ENCODE measurements around the gene FAR1. TPM values are rescaled to one million over a fixed set of nuclear protein-coding genes. Genes with fewer than 3 reads are reported as not detected.

The FAR1 gene
- total RNA-seq, 4 donors from 2014 or later = 51.3 to 142 (median 89.5) TPM

GRCh38 chr11:13767471-13767870 lies 99.0 kb downstream of the FAR1 start:
- H3K4me3 ChIP-seq = no peak overlapping the region
- no peaks in the 10 kb centered on the region for H3K27me3 ChIP-seq
- H3K27ac ChIP-seq = no peak overlapping the region
- intact Hi-C loops (cut with DNase I; ENCODE audit: low total_unique reads) = no loop called here
- in situ Hi-C loops (cut with MboI; ENCODE audit: low pct_ligation_motif_present in 1 of 4, low pct_unique_long_range_greater_than_20kb in 1 of 4, low sequenced_read_pairs in 3 of 4) = loop anchor here in 2 of 4 donors (25.0 kb wide), 2 partner anchors 470 to 495 kb away; no protein-coding TSS in a partner anchor
- WGBS, 2 donors (ENCODE audit: low coverage in 1 of 2) = 84% methylated on average over 1 of the region's 1 CpG; no CpG with 5 or more reads in 1 of the 2 donors
- no peaks in the 10 kb centered on the region for H3K4me1 ChIP-seq
- H3K36me3 ChIP-seq = no peaks in the 10 kb centered on the region
- no peaks in the 10 kb centered on the region for H3K9me3 ChIP-seq
- TF ChIP-seq, protein P1, sequence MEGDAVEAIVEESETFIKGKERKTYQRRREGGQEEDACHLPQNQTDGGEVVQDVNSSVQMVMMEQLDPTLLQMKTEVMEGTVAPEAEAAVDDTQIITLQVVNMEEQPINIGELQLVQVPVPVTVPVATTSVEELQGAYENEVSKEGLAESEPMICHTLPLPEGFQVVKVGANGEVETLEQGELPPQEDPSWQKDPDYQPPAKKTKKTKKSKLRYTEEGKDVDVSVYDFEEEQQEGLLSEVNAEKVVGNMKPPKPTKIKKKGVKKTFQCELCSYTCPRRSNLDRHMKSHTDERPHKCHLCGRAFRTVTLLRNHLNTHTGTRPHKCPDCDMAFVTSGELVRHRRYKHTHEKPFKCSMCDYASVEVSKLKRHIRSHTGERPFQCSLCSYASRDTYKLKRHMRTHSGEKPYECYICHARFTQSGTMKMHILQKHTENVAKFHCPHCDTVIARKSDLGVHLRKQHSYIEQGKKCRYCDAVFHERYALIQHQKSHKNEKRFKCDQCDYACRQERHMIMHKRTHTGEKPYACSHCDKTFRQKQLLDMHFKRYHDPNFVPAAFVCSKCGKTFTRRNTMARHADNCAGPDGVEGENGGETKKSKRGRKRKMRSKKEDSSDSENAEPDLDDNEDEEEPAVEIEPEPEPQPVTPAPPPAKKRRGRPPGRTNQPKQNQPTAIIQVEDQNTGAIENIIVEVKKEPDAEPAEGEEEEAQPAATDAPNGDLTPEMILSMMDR (IDR thresholded peaks at IDR 0.05) = no peak
- TF ChIP-seq POLR2AphosphoS5 (IDR thresholded peaks at IDR 0.05) = no peak
- no peak for TF ChIP-seq EP300 (IDR thresholded peaks at IDR 0.05; ENCODE audit: low read depth)
- TF ChIP-seq POLR2A (IDR thresholded peaks at IDR 0.05) = no peak
- DNase-seq = no peak

DNA sequence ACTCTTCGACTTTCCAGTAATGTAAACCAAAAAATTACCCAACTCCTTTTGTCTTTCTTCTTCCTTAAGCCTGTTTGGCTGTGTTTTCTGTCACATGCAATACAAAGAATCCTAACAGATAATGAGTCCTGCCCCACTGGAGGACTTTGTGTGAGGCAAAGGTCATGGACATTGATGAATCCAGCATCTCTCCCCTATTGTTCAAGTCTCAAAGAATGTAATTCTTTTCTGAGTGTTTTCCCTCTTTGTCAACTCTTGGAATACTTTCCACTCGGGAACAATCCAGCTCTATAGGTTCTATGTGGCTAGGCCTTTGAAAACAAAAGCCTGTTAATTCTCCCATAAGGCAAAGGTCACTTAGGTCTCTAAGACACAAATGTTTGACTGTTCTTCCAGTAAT lies 100.7 kb downstream of the FAR1 start:
- in situ Hi-C loops (cut with MboI; ENCODE audit: low pct_ligation_motif_present in 1 of 4, low pct_unique_long_range_greater_than_20kb in 1 of 4, low sequenced_read_pairs in 3 of 4) = loop anchor here in 2 of 4 donors (25.0 kb wide), 2 partner anchors 468 to 493 kb away; no protein-coding TSS in a partner anchor
- TF ChIP-seq EP300 (IDR thresholded peaks at IDR 0.05; ENCODE audit: low read depth) = no peak
- TF ChIP-seq POLR2AphosphoS5 (IDR thresholded peaks at IDR 0.05) = no peak
- TF ChIP-seq, protein P1 (IDR thresholded peaks at IDR 0.05) = no peak

DNA sequence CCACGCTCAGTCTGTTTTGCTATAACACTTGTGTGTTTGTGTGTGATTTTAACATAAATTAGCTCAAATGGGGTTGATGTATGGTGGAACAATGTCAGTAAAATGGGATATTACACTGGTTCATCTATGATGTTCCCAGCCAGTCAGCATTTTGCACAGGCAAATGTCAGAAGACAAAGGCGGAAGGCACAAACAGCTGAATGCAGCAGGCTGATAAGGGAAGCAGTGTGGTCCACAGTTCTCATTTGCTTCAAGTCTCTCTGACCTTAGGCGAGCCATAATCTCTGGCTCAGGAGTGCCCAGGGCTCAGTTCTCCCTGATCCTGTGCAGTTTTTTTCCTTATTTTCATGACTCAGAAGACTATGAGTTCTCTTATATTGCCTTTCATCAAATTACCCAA lies 102.7 kb downstream of the FAR1 start:
- Histone ChIP-seq H3K4me1 (peaks cover 0 to 5% (median 0%) of the 10 kb centered on the region in 4 donors), H3K27ac (no peak overlapping the region), H3K9me3 (no peaks in the 10 kb centered on the region), H3K36me3 (no peaks in the 10 kb centered on the region), H3K4me3 (no peak overlapping the region), H3K27me3 (no peaks in the 10 kb centered on the region)
- 90 to 92% methylated on average over 2 to 3 of the region's 3 CpGs for WGBS, 2 donors (ENCODE audit: low coverage in 1 of 2)
- in situ Hi-C loops (cut with MboI; ENCODE audit: low pct_ligation_motif_present in 1 of 4, low pct_unique_long_range_greater_than_20kb in 1 of 4, low sequenced_read_pairs in 3 of 4) = loop anchor here (10.0 to 25.0 kb wide), 5 partner anchors 184 to 491 kb away; no protein-coding TSS in a partner anchor
- TF ChIP-seq EP300 (IDR thresholded peaks at IDR 0.05; ENCODE audit: low read depth) (no peak), POLR2A (IDR thresholded peaks at IDR 0.05) (no peak), POLR2AphosphoS5 (IDR thresholded peaks at IDR 0.05) (no peak)
- TF ChIP-seq, protein P1 (IDR thresholded peaks at IDR 0.05) = no peak
- DNase-seq = no peak
- intact Hi-C loops (cut with DNase I; ENCODE audit: low total_unique reads) = no loop called here

More for the DNA sequence above, 100.7 kb downstream of the FAR1 start:
- WGBS, 2 donors (ENCODE audit: low coverage in 1 of 2) = 58 to 72% methylated on average over 2 of the region's 2 CpGs
- Histone ChIP-seq H3K27ac (no peak overlapping the region), H3K9me3 (no peaks in the 10 kb centered on the region), H3K4me3 (no peak overlapping the region), H3K4me1 (no peaks in the 10 kb centered on the region), H3K27me3 (no peaks in the 10 kb centered on the region), H3K36me3 (no peaks in the 10 kb centered on the region)
- intact Hi-C loops (cut with DNase I; ENCODE audit: low total_unique reads) = no loop called here
- DNase-seq = no peak

DNA sequence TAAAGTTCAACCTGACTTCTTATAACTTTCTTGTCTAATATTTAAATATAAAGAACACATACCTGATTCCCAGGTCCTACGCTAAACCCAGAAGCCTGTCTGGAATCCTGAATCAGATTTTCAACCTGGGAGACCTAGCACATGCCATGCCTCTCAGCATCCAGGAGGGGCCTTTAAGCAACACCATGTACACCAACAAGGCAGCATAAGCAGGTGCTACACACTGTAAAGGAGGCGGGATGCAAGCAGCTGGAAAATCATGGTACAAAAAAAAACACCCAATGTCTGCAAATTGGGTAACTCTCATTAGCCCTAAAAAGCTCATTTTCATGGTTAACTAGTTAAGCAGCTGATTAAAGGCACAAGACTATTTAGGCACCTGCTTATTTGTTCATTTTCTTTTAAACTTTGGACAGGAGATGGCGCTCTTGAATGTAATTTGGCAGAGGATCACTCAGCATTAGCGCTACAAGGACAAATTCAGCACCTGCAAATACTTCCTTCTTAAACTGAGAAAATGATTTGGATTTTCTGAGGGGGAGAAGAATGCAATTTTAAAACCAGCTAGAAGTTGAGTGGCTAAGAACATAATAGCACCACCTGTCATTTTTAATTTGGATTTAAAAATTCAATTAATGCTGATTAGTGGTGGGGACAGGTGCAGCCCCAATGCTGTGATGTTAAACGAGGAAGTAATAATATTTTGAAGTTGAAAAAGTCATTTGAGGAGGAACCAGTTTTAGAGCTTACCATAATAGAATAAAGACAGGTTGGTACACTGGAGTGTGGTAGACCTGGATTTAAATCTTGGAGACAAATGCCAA lies 104.0 kb downstream of the FAR1 start:
- H3K27ac ChIP-seq = no peak overlapping the region
- in situ Hi-C loops (cut with MboI; ENCODE audit: low pct_ligation_motif_present in 1 of 4, low pct_unique_long_range_greater_than_20kb in 1 of 4, low sequenced_read_pairs in 3 of 4) (loop anchor here (10.0 to 25.0 kb wide), 5 partner anchors 182 to 490 kb away; no protein-coding TSS in a partner anchor), intact Hi-C loops (cut with DNase I; ENCODE audit: low total_unique reads) (no loop called here)
- WGBS, 2 donors (ENCODE audit: low coverage in 1 of 2) = 28 to 32% methylated on average over 4 to 5 of the region's 5 CpGs
- H3K4me3 ChIP-seq = no peak overlapping the region
- no peaks in the 10 kb centered on the region for H3K36me3 ChIP-seq
- peaks cover 0 to 5% (median 0%) of the 10 kb centered on the region in 4 donors for H3K4me1 ChIP-seq
- no peaks in the 10 kb centered on the region for H3K27me3 ChIP-seq
- no peaks in the 10 kb centered on the region for H3K9me3 ChIP-seq
- TF ChIP-seq, protein P1 (IDR thresholded peaks at IDR 0.05) = peak; percentile 35 to 52 (median 49)
- no peak for TF ChIP-seq POLR2A (IDR thresholded peaks at IDR 0.05)
- no peak for DNase-seq

Measured in transverse colon (tissue), 4 donors.